EL (cell line): ENCODE data around the gene CNGA3.

Experiments used
- DNase-seq: peaks from one replicate; pipeline ENCODE4 v3.0.0-alpha.2; 2016

The CNGA3 gene

GRCh38 chr2:98379311-98380202 lies 33.3 kb downstream of the CNGA3 start:
- DNase-seq, result no peak

- no peak for DNase-seq
Measured at GRCh38 chr2:98380203-98380535, 33.9 kb downstream of the CNGA3 start.

DNA sequence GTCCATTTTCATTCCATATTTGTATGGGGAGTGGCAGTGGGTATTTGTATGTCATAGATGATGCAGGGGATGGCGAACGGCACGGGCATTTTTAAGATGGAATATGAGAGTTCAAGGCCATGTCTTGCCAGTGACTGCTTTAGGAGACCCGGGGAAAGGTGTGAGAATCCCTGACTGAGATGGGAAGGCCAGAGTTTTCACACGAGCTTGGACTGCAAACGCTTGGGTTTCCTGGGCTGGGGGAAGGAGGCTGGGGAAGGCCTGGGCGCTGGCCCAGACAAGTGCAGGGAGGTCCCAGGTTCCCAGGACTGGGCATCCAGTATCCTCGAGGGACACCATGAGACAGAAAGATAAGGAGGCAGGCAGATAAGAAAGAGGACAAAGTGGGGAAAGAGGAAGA lies 35.2 kb downstream of the CNGA3 start:
- no peak for DNase-seq

DNA sequence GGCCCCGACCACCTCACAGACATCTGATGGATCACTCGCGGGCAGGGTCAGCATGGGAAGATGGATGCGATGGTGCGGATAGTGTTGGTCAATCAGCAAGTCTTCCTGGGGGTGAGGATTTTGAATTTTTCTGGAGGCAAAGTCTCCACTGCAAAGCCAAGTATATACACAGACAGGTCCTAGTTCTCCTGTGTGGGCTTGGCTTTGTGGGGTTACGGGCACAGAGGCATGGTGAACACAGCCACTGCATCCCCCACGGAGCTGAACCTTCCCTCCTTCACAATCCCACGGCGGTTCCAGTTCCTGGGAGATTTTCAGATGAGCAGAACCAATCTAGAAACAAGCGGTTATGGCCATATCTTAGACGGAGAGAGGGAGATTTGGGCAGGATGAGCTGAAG lies 35.8 kb downstream of the CNGA3 start:
- DNase-seq, result no peak

- DNase-seq, result no peak
Measured at GRCh38 chr2:98382739-98383138, 36.5 kb downstream of the CNGA3 start.

GRCh38 chr2:98383166-98383565 lies 36.9 kb downstream of the CNGA3 start:
- no peak for DNase-seq

DNA sequence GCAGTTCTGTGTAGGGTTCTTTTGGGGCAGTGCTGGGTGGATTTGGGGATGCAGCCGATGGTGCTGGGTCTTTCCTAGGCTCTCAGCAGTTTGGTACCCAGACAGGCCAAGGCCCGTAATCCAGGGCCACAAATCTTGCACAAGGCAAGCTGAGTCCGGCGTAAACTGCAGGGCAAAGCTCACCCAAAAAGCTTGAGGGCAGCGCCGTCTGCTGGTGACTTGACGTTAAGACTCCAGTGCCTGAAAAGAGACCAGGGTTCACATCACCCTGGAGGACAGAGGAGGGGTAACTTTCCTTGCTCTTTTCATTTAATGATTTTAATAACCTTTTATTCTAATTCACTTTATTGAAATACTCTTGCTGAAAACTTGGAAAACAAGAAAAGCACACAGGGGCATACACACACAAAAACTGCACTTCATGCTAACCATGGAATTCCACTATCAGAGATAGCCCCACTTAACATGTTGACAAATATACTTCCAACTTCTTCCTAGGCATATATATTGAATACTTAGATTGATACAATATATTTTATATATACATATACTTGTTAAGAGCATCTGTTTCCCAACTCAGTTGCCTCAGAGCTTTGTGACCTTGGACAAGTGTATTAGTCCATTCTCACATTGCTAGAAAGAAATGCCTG lies 38.9 kb downstream of the CNGA3 start:
- peak; percentile 69 for DNase-seq

DNA sequence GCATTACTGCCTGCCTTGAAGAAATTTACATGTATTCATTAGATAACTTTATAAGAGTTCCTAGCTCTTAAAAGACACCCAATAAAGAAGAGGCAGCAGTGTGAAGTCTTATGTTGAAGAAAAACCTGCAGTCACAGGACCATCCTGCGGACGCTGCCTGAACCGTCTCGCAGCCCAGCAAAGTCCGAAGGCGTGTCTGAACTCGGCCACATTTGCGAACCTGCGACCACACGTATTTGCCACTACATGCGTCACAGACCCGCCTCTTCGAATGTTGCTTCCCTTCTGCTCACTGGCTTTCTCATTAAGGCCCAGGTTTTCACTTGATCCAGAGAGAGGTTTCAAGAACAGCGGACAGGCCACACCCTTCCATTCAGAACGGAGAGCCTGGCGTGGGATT lies 41.2 kb downstream of the CNGA3 start:
- DNase-seq, result no peak

DNA sequence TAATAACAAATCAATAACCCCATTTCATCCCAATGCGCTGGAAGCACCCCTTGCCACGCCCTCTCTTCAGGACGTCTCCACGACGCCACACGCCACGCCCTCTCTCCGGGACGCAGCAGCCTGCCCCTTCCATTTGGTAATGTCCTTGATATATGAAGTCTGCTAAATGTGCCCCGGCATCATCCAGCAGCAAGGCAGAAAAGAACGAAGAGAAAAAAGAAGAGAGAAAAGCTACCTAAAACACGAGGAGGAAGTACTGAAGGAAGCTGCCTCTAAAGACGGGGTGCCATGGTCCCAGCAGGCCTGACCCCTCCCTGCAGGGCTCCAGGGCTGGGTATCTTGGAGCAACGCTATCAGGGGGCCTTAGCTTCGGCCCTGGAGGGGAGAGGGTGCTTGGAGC lies 41.8 kb downstream of the CNGA3 start:
- no peak for DNase-seq

DNA sequence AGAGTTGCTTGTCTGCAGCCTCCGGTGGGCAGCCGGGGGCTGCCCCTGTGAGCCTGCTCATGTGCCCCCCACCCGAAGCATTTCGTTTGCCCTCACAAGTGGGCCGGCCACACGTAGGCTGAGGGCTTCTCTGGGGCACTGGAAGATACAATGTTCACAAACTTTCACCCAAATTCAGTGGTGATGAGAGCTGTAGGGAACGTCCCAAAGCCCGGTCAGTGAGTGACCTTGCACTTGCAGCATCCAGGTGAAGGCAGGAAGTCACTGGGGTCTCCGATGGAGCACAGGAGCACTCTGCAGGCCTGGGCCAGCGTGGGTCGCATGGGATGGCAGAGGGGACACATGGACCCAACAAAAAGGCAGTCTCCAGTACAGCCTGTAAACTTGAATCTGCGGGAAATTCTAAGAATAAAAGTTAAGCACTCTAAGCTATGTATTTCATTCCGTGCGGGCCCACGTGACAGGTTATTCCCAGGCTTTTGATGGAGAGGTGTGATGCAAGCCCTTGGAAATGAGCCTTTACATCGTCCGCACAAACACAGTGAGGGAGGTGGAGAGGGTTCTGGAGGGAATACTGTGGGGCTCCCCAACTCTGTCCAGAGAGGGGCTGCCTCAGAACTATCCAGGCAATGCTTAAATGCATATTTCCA lies 42.5 kb downstream of the CNGA3 start:
- no peak for DNase-seq

DNA sequence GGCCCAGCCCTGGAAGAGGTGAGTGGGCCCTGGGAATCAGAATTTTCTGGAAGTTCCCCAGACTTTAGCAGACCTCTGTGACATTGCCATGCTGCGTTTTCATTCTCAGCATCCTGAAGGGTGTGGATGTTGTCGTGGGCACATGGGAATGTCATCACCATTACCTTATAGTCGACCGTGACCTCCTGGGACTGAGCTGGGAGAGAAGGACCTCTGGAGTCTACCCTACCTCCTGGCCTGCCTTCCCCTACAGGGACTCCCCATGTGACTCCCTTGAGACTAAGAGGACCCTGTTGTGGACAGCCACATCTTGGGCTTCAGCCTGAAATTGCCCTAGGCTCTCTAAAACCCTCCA lies 43.0 kb downstream of the CNGA3 start:
- no peak for DNase-seq

- DNase-seq, result no peak
Measured at GRCh38 chr2:98390571-98391476, 44.6 kb downstream of the CNGA3 start.

DNA sequence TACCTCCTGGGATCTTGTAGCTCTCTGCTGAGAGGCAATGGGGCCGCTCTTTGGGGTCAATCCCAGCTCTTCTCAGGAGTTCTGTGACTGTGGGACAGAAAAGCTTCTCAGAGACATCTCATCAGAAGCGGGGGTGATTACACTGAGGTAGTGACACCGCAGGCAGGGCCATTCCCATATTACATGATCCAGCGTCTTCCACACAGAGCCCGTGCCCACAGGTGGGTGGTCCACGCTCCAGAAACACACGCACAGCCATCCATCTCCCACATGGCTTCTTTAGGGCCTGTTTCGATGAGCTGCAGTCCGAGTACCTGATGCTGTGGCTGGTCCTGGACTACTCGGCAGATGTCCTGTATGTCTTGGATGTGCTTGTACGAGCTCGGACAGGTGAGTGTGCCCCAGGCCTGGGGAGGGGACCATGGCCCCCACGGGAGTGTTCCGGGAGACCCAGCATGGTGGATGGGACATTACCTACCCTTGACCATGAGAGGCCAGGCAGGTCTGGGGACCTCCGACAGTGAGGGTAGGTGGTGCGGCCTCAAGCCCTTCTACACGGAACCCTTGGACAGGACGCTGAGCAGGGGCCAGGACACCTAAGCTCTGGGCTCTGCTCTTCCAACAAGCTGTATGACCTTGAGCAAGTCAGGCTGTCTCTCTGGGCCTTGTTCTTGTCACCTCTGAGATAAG lies 45.5 kb downstream of the CNGA3 start:
- no peak for DNase-seq

- no peak for DNase-seq
Measured at GRCh38 chr2:98393354-98393753, 47.1 kb downstream of the CNGA3 start.

DNA sequence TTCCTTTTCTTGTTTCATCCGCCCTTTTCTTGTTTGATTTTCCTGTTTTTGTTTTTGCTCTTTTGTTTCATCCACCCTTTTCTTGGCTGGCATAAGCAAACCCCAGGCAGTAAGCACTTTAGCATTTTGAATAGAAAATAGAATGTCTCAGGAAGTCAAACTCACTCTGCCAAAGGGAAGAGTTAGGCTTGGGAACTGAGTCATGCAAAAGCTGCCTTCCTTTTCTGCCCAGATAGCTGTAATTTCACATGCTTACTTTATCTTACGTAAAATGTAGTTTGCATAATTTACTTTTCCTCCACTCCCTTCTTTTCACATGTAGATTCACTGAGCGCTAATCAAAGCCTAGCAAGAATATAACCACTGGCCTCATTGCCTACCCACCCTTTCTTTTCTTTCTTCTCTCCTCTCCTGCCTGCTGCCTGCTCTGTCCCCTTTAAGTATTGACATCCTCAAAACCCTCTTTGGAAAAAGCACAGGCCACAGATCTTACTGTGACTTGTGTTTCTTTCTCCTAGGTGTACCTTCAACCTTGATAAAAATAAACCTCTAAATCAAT lies 48.4 kb downstream of the CNGA3 start:
- no peak for DNase-seq

- DNase-seq, result no peak
Measured at GRCh38 chr2:98395977-98396376, 49.7 kb downstream of the CNGA3 start.

- DNase-seq, result no peak
Measured at GRCh38 chr2:98396745-98397355, 50.6 kb downstream of the CNGA3 start.

DNA sequence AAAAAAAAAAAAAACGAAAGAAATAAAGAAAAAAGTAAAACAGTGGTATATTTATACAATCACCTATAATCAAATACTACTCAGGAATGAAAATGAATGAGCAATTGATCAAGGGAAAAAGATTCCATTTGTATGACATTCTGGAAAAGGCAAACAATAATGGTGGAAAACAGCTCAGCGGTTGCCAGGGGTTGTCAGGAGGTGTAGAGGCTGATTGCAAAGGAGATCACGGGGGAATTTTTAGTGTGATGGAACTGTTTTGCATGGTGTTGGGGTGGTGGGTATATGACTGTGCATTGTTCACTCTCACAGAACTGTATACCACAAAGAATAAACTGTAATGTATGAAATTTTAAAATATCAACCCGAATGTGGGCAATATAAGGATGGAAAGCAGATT lies 52.9 kb downstream of the CNGA3 start:
- DNase-seq, result no peak

DNA sequence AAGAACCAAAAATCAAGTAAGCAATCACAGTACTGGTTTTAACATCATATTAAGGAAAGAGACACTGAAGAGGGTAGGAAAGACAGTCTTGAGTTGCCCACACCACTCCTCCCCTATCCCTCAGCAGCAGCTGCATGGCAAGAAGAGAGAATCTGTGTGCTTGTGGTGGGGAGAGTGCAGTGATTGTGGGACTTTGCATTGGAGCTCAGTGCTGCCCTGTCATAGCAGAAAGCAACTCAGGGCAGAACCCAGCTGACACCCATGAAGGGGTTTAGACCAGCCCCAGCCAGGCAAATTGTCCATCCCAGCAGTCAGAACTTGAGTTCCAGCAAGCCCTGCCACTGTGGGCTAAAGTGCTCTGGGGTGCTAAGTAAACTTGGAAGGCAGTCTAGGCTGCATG lies 57.6 kb downstream of the CNGA3 start:
- no peak for DNase-seq

GRCh38 chr2:98404556-98405250 lies 58.4 kb downstream of the CNGA3 start:
- DNase-seq, result no peak

DNA sequence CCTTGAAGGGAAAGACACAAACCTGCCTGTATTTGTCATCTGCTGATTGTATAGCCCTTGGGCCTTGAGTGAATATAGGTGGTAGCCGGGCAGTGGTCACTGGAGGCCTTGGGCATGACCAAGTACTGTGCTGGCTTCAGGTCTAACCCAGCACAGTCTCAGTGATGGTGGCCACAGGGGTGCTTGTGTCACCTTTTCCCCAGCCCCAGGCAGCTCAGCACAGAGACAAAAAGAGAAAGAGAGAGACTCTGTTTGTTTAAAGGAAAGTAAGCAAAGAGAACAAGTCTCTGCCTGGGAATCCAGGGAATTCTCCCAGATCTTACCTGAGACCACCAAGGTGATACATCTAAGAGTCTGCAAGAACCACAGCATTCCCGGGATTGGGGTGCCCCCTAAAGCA lies 59.0 kb downstream of the CNGA3 start:
- no peak for DNase-seq
